Measurements from ENCODE around the gene IFNA16. TPM values are rescaled to one million over a fixed set of nuclear protein-coding genes. Genes with fewer than 3 reads are reported as not detected.
"Not testable (repeated sequence)": the region's sequence is repeated elsewhere in the genome, so short reads cannot be mapped to it uniquely, and the experiment has no call there.

Gene IFNA16
- total RNA-seq, 1 donor from 2014 or later = not detected

DNA sequence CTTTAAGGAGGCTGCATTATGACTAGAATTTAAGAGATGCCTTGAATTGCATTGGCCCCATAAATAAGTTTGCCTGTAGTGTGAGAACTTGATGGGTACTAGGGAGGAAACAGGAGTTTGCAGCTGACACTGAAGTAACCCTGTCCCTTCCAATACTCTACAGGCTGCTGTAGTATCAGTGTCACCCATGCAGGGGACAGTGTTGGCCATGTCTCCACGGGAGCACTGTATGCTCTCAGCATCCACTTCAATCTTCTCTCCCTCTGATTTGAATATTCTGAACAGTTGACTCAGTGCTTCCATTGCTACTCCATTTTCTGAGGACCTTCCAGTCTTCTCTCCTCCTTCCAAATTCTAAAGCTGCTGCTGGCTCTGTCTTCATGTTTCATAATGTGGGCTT is 34.1 kb upstream of the IFNA16 start:
- TF ChIP-seq, protein P1, sequence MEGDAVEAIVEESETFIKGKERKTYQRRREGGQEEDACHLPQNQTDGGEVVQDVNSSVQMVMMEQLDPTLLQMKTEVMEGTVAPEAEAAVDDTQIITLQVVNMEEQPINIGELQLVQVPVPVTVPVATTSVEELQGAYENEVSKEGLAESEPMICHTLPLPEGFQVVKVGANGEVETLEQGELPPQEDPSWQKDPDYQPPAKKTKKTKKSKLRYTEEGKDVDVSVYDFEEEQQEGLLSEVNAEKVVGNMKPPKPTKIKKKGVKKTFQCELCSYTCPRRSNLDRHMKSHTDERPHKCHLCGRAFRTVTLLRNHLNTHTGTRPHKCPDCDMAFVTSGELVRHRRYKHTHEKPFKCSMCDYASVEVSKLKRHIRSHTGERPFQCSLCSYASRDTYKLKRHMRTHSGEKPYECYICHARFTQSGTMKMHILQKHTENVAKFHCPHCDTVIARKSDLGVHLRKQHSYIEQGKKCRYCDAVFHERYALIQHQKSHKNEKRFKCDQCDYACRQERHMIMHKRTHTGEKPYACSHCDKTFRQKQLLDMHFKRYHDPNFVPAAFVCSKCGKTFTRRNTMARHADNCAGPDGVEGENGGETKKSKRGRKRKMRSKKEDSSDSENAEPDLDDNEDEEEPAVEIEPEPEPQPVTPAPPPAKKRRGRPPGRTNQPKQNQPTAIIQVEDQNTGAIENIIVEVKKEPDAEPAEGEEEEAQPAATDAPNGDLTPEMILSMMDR (conservative IDR thresholded peaks at IDR 0.05) = no peak
- no peak overlapping the region for H3K27ac Mint-ChIP-seq
- no peaks in the 10 kb centered on the region for H3K36me3 Mint-ChIP-seq
- H3K27me3 Mint-ChIP-seq = peaks cover 33% of the 10 kb centered on the region
- H3K9me3 Mint-ChIP-seq = no peaks in the 10 kb centered on the region
- no peak for DNase-seq (ENCODE audit: extremely low spot score, unreplicated experiment)
- no peaks in the 10 kb centered on the region for H3K4me1 Mint-ChIP-seq (ENCODE audit: unreplicated experiment)
- no peak overlapping the region for H3K4me3 Mint-ChIP-seq

DNA sequence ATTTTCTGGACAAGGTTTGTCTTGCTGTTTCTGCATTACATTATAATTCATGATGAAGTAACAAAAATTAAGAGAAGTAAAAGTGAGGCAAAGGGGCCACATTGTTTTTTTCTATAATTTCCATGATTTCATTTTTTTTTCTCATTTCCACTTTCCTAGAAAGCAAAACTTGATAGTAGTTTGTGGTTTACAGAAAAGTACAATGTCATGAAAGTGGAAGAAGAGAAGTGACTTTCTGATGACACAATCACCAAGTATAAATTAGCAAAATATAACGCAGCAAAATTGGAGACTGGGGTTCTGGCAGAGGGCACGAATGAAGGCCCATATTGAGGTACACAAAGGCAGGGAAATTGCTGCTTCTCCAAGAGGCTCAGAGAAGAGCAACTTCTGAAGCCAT is 27.7 kb upstream of the IFNA16 start:
- Mint-ChIP-seq H3K4me3 (no peak overlapping the region), H3K27ac (no peak overlapping the region), H3K4me1 (ENCODE audit: unreplicated experiment) (no peaks in the 10 kb centered on the region), H3K36me3 (no peaks in the 10 kb centered on the region), H3K9me3 (no peaks in the 10 kb centered on the region), H3K27me3 (peaks cover 23% of the 10 kb centered on the region)
- TF ChIP-seq, protein P1 (conservative IDR thresholded peaks at IDR 0.05) = no peak
- DNase-seq (ENCODE audit: extremely low spot score, unreplicated experiment) = no peak

DNA sequence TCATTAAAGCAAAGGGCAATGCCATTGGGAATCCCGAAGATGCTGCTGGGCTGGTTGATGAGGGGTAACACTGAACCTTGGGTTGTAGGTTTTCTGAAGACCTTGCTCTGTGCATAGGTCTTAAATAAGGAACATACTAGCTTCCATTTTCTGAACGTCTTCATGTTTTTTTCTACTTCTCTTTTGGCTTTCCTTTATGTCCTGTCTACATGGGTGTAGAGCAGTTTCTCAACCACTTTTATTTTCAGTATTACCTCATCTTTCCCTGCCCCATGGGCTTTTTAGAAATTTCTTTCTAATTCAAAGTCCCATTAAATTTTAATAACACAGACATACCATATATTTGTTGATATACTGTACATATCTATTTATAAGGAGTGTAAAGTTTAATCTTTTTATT is 22.8 kb upstream of the IFNA16 start, which contains the start of gene IFNA14:
TSS of gene IFNA14 (minus strand) at position 95 of the 400 bp plus-strand sequence. CDS start at position 25, 70 bp downstream.
- DNase-seq (ENCODE audit: extremely low spot score, unreplicated experiment) = no peak
- H3K27ac Mint-ChIP-seq = no peak within 1 kb of the TSS
- no peaks in the 10 kb centered on the region for H3K9me3 Mint-ChIP-seq
- peaks cover 35% of the 10 kb centered on the region for H3K27me3 Mint-ChIP-seq
- TF ChIP-seq, protein P1 (conservative IDR thresholded peaks at IDR 0.05) = no peak
- no peaks in the 10 kb centered on the region for H3K36me3 Mint-ChIP-seq
- H3K4me3 Mint-ChIP-seq = no peak within 1 kb of the TSS
- no peaks in the 10 kb centered on the region for H3K4me1 Mint-ChIP-seq (ENCODE audit: unreplicated experiment)

DNA sequence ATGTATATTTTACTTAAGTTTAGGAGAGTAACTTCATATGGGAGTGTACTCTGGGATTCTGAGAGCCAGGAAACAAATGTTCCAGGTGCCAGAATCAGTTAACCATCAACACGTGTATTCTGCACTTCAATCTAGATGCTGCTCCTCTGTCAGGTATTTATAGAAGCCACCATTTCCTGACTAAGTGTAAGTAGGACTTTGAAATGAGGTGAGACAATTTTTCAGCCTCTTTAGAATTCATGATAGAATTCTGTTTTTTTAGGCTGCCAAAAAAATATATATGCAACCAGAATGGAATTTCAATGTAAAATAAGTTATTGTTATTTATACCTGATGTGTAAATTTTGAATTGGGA is 19.2 kb upstream of the IFNA16 start:
- H3K27ac Mint-ChIP-seq; H3K4me1 Mint-ChIP-seq (ENCODE audit: unreplicated experiment); H3K4me3 Mint-ChIP-seq; H3K36me3 Mint-ChIP-seq; H3K9me3 Mint-ChIP-seq; DNase-seq (ENCODE audit: extremely low spot score, unreplicated experiment): not testable (repeated sequence)
- peaks cover 19% of the 10 kb centered on the region for H3K27me3 Mint-ChIP-seq

DNA sequence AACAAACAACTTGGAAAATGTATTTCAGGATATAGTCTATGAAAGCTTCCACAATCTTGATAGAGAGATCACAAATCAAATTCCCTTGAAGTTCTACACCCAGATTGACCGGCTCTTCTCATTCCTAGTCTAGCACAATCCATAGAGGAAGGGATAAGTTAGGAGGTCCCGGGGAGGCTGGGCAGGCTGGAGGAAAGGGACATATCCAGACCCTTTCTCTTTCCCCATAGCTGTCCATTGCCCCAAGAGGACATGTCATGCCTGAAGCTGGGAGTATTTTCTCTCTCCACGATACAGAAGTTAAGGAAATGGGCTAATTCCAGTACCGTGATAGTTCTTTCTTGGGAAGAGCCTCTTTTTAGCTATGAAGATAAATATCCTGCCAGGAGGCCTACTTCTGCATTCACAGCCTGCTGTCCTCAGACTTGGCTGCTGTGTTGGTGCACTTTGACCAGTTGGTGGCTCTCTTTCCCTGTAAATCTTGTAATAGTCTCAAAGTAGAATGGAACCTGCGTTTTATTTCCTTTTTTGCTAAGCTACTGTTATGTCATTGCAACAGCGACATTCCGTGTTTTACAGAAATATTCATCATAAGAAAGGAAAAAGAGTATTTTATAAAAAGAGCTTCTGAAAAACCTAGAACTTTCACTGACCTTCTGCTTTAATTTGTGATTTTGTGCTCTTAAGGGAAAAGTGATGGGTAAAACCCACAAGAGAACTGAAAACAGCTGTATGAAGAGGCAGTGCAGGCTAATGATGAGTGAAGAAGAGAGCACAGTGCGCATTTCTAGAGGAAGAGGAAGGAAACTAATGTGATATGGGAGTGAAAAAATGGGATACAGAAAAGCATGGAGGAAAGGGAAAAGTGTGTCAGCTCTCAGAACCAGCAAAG is 18.6 kb upstream of the IFNA16 start:
- TF ChIP-seq, protein P1 (conservative IDR thresholded peaks at IDR 0.05) = peak; percentile 71
- peaks cover 19% of the 10 kb centered on the region for H3K27me3 Mint-ChIP-seq
- not testable (repeated sequence) for DNase-seq (ENCODE audit: extremely low spot score, unreplicated experiment); H3K4me3 Mint-ChIP-seq; H3K27ac Mint-ChIP-seq; H3K36me3 Mint-ChIP-seq; H3K9me3 Mint-ChIP-seq; H3K4me1 Mint-ChIP-seq (ENCODE audit: unreplicated experiment)

DNA sequence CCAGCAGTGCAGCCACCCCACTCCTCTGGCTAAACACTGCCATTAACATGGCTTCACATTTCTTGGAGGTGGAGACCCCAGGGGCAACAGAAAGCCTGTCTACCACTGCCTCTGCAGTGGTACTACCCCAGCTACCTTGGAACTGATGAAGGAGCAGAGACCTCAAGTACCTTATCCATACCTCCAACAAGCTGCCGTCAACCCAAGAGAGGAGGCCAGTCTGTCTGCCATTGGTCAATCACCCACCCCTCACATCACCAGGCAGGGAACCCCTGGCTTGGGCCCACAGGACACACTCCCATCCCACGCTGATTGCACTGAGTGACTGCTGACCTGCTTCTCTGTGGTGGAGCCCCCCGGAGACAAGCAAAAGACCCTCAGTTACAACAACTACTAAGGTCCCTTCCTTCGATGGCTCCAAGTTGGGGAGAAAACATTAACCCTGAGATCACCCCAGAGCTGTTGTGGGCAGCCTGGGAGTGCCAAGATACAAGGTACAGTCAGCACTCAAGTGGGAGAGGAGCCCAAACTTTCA is 17.1 kb upstream of the IFNA16 start:
- H3K27ac Mint-ChIP-seq = no peak overlapping the region
- peak; percentile 53 for DNase-seq (ENCODE audit: extremely low spot score, unreplicated experiment)
- H3K27me3 Mint-ChIP-seq = peaks cover 16% of the 10 kb centered on the region
- no peak overlapping the region for H3K4me3 Mint-ChIP-seq
- H3K9me3 Mint-ChIP-seq = no peaks in the 10 kb centered on the region
- TF ChIP-seq, protein P1 (conservative IDR thresholded peaks at IDR 0.05) = no peak
- no peaks in the 10 kb centered on the region for H3K36me3 Mint-ChIP-seq
- H3K4me1 Mint-ChIP-seq (ENCODE audit: unreplicated experiment) = no peaks in the 10 kb centered on the region
